ENCODE data around the gene CLASP1.
A peak's percentile ranks its signal among the peaks of the same experiment; 100 is the strongest.

The CLASP1 gene

GRCh38 chr2:121626777-121627524, 22.3 kb downstream of the CLASP1 start:
- Histone ChIP-seq H3K4me1 (peaks cover 0 to 33% (median 11%) of the 10 kb centered on the region in 4 donors), H3K9me3 (no peaks in the 10 kb centered on the region), H3K4me3 (no peak overlapping the region), H3K27ac (peak overlapping the region; percentile 43 to 62), H3K36me3 (no peaks in the 10 kb centered on the region), H3K27me3 (no peaks in the 10 kb centered on the region)
- intact Hi-C loops (cut with DNase I; ENCODE audit: low total_unique reads): no loop called here
- TF ChIP-seq CTCF (IDR thresholded peaks at IDR 0.05): no peak
- DNase-seq: peak; percentile 76 to 85

- no peaks in the 10 kb centered on the region for H3K27me3 ChIP-seq
- peak overlapping the region in 1 of 2 donors; percentile 62 for H3K27ac ChIP-seq
- H3K36me3 ChIP-seq: no peaks in the 10 kb centered on the region
- intact Hi-C loops (cut with DNase I; ENCODE audit: low total_unique reads): no loop called here
- no peak overlapping the region for H3K4me3 ChIP-seq
- TF ChIP-seq CTCF (IDR thresholded peaks at IDR 0.05): no peak
- H3K9me3 ChIP-seq: no peaks in the 10 kb centered on the region
- peaks cover 0 to 29% (median 11%) of the 10 kb centered on the region in 4 donors for H3K4me1 ChIP-seq
- DNase-seq: no peak
These were observed 23.3 kb downstream of the CLASP1 start for GRCh38 chr2:121625953-121626352.

GRCh38 chr2:121617042-121617599, 32.1 kb downstream of the CLASP1 start:
- TF ChIP-seq CTCF (IDR thresholded peaks at IDR 0.05): no peak
- Histone ChIP-seq H3K4me3 (no peak overlapping the region), H3K4me1 (peaks cover 0 to 7% (median 0%) of the 10 kb centered on the region in 4 donors), H3K9me3 (no peaks in the 10 kb centered on the region), H3K36me3 (peaks cover 0 to 14% (median 5%) of the 10 kb centered on the region in 3 donors), H3K27me3 (no peaks in the 10 kb centered on the region), H3K27ac (no peak overlapping the region)
- DNase-seq: no peak
- intact Hi-C loops (cut with DNase I; ENCODE audit: low total_unique reads): no loop called here

GRCh38 chr2:121613774-121614173, 35.5 kb downstream of the CLASP1 start:
- Histone ChIP-seq H3K4me3 (no peak overlapping the region), H3K9me3 (no peaks in the 10 kb centered on the region), H3K4me1 (peaks cover 0 to 14% (median 5%) of the 10 kb centered on the region in 4 donors), H3K36me3 (peaks cover 0 to 8% (median 5%) of the 10 kb centered on the region in 3 donors), H3K27ac (no peak overlapping the region), H3K27me3 (no peaks in the 10 kb centered on the region)
- intact Hi-C loops (cut with DNase I; ENCODE audit: low total_unique reads): no loop called here
- no peak for DNase-seq
- TF ChIP-seq CTCF (IDR thresholded peaks at IDR 0.05): no peak

- H3K4me1 ChIP-seq: peaks cover 0 to 14% (median 5%) of the 10 kb centered on the region in 4 donors
- H3K9me3 ChIP-seq: no peaks in the 10 kb centered on the region
- no peak for DNase-seq
- intact Hi-C loops (cut with DNase I; ENCODE audit: low total_unique reads): no loop called here
- no peak overlapping the region for H3K27ac ChIP-seq
- H3K4me3 ChIP-seq: no peak overlapping the region
- no peak for TF ChIP-seq CTCF (IDR thresholded peaks at IDR 0.05)
- H3K36me3 ChIP-seq: peaks cover 0 to 8% (median 5%) of the 10 kb centered on the region in 3 donors
- no peaks in the 10 kb centered on the region for H3K27me3 ChIP-seq
These were observed 36.1 kb downstream of the CLASP1 start for GRCh38 chr2:121613152-121613551.
